C4-2B (cell line): Measurements from ENCODE around the gene MT1G.

ENCODE experiments used
- ZFX ChIP-seq: fragments of 450-650 bp; IDR thresholded peaks from 2 replicates; pipeline ENCODE4 v1.6.1; 2017
- TF ChIP-seq, protein P1 (sequence below): fragments of 450-650 bp; conservative IDR thresholded peaks from 2 replicates; pipeline ENCODE4 v1.5.1; 2017; ENCODE audit warnings: mild to moderate bottlenecking

- TF ChIP-seq, protein P1, sequence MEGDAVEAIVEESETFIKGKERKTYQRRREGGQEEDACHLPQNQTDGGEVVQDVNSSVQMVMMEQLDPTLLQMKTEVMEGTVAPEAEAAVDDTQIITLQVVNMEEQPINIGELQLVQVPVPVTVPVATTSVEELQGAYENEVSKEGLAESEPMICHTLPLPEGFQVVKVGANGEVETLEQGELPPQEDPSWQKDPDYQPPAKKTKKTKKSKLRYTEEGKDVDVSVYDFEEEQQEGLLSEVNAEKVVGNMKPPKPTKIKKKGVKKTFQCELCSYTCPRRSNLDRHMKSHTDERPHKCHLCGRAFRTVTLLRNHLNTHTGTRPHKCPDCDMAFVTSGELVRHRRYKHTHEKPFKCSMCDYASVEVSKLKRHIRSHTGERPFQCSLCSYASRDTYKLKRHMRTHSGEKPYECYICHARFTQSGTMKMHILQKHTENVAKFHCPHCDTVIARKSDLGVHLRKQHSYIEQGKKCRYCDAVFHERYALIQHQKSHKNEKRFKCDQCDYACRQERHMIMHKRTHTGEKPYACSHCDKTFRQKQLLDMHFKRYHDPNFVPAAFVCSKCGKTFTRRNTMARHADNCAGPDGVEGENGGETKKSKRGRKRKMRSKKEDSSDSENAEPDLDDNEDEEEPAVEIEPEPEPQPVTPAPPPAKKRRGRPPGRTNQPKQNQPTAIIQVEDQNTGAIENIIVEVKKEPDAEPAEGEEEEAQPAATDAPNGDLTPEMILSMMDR, result no peak
- no peak for TF ChIP-seq ZFX
Observed at GRCh38 chr16:56670620-56670934, 2.7 kb upstream of the MT1G start.
